ENCODE results near the gene LBP. TPM values are rescaled to one million over a fixed set of nuclear protein-coding genes. Genes with fewer than 3 reads are reported as not detected.

LBP gene
- total and polyA plus RNA-seq, 10 of the 15 experiments (the other 5 are each of a cell fraction or from before 2014, with no cell fraction given) = 0.04 to 0.10 TPM; not detected in 8

GRCh38 chr20:38420388-38421085 lies 74.3 kb downstream of the LBP start:
- in situ Hi-C loops (cut with MboI) (no loop called here), intact Hi-C loops (cut with micrococcal nuclease; ENCODE audit: unreplicated experiment) (no loop called here)
- 81% methylated on average over 9 of the region's 9 CpGs for WGBS (ENCODE audit: insufficient coverage, insufficient replicate concordance, low lambda C conversion rate, missing lambda C conversion rate)
- ATAC-seq (no peak), FAIRE-seq (no peak), DNase-seq (ENCODE audit: low read depth, low spot score) (no peak)
- H3K79me2 ChIP-seq (ENCODE audit: control insufficient read depth, insufficient read depth, low read length) = peaks cover 14% of the 10 kb centered on the region
- no peak overlapping the region for H2AFZ ChIP-seq (ENCODE audit: control insufficient read depth, low read depth, low read length)
- H3K4me1 ChIP-seq (ENCODE audit: control insufficient read depth, insufficient read depth, low read length) = no peaks in the 10 kb centered on the region
- TF ChIP-seq BCL11A (IDR thresholded peaks at IDR 0.05; ENCODE audit: low read depth, low read length) (no peak), RFX5 (IDR thresholded peaks at IDR 0.05; ENCODE audit: low read depth, low read length) (no peak), SMAD5 (IDR thresholded peaks at IDR 0.05; ENCODE audit: low read depth) (0 out of 2 replicates have a peak, but pooled peaks have one; percentile 23)
- H3K9me3 ChIP-seq (replicated peaks; ENCODE audit: control insufficient read depth, insufficient read depth, low read length) = no peaks in the 10 kb centered on the region
- ChIA-PET RAD21 (ENCODE audit: unreplicated experiment) (no interaction called here), CTCF (interaction anchor here (0.6 to 1.7 kb wide), 3 partner anchors 11 to 53 kb away, joined by 3 to 6 read pairs (median 6); partner anchors contain the start of gene SNHG17), POLR2A (no interaction called here), SMC1A (ENCODE audit: uncharacterized antibody, unreplicated experiment) (no interaction called here)
- no peak overlapping the region for H3K4me3 ChIP-seq
- no peak overlapping the region for H3K9ac ChIP-seq (ENCODE audit: control insufficient read depth, insufficient read depth, low read length)
- no peak overlapping the region for H3K27ac ChIP-seq (ENCODE audit: control insufficient read depth, insufficient read depth)
- peaks cover 14% of the 10 kb centered on the region; the same call in 1 of the 2 replicates for H4K20me1 ChIP-seq (ENCODE audit: control insufficient read depth, insufficient read depth)
- no peaks in the 10 kb centered on the region for H3K27me3 ChIP-seq (replicated peaks in 1 of 2; ENCODE audit: control insufficient read depth in 2 of 2, insufficient read depth in 2 of 2, low read length in 1 of 2)
- H3K36me3 ChIP-seq (ENCODE audit: control insufficient read depth in 2 of 2, insufficient read depth in 2 of 2, low read length in 1 of 2) = peaks cover 48 to 62% of the 10 kb centered on the region in 2 experiments
- H3K4me2 ChIP-seq (ENCODE audit: control insufficient read depth, insufficient read depth) = no peak overlapping the region
- BruUV-seq (replicated peaks) = no TSS peak

DNA sequence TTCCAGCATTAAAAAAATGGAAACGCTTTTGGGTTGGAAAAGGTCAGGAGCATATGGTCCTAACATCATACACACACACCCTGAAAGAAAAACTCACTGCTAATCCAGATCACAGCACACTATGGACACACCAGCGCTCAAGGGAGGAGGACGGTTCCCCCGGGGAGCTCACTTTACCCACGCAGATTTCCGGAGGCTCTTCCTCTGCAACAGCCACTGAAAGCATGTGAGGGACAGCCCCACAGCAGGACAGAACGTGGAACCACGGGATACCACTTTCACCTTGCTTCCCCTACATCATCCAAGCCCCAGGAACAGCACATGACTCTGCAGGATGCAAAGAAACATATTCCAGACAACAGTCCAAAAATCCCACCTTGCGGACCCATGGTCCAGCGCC lies 75.6 kb downstream of the LBP start:
- Histone ChIP-seq H3K36me3 (ENCODE audit: control insufficient read depth in 2 of 2, insufficient read depth in 2 of 2, low read length in 1 of 2) (peaks cover 55 to 70% of the 10 kb centered on the region in 2 experiments), H3K9me3 (replicated peaks; ENCODE audit: control insufficient read depth, insufficient read depth, low read length) (no peaks in the 10 kb centered on the region), H3K79me2 (ENCODE audit: control insufficient read depth, insufficient read depth, low read length) (peaks cover 21% of the 10 kb centered on the region), H3K4me2 (ENCODE audit: control insufficient read depth, insufficient read depth) (no peak overlapping the region), H3K27me3 (replicated peaks in 1 of 2; ENCODE audit: control insufficient read depth in 2 of 2, insufficient read depth in 2 of 2, low read length in 1 of 2) (no peaks in the 10 kb centered on the region), H3K4me3 (no peak overlapping the region), H4K20me1 (ENCODE audit: control insufficient read depth, insufficient read depth) (peaks cover 14% of the 10 kb centered on the region; the same call in 1 of the 2 replicates), H2AFZ (ENCODE audit: control insufficient read depth, low read depth, low read length) (no peak overlapping the region), H3K9ac (ENCODE audit: control insufficient read depth, insufficient read depth, low read length) (no peak overlapping the region), H3K27ac (ENCODE audit: control insufficient read depth, insufficient read depth) (no peak overlapping the region), H3K4me1 (ENCODE audit: control insufficient read depth, insufficient read depth, low read length) (no peaks in the 10 kb centered on the region)
- in situ Hi-C loops (cut with MboI) = no loop called here
- WGBS (ENCODE audit: insufficient coverage, insufficient replicate concordance, low lambda C conversion rate, missing lambda C conversion rate) = 66% methylated on average over 10 of the region's 10 CpGs
- no peak for ATAC-seq
- SMC1A ChIA-PET (ENCODE audit: uncharacterized antibody, unreplicated experiment) = no interaction called here
- FAIRE-seq = no peak
- intact Hi-C loops (cut with micrococcal nuclease; ENCODE audit: unreplicated experiment) = no loop called here
- CTCF ChIA-PET = interaction anchor here (1.5 kb wide), 1 partner anchor 12 kb away, joined by 6 read pairs; the partner anchor contains the start of gene SNHG17
- DNase-seq (ENCODE audit: low read depth, low spot score) = no peak
- no TSS peak for BruUV-seq (replicated peaks)
- POLR2A ChIA-PET = no interaction called here
- RAD21 ChIA-PET (ENCODE audit: unreplicated experiment) = no interaction called here
- no peak for TF ChIP-seq ZZZ3 (IDR thresholded peaks at IDR 0.05; ENCODE audit: control insufficient read depth, insufficient read length, low read depth)
- TF ChIP-seq SUPT20H (IDR thresholded peaks at IDR 0.05; ENCODE audit: borderline replicate concordance, control insufficient read depth, low read depth, low read length) = no peak
- no peak for TF ChIP-seq HDAC6 (IDR thresholded peaks at IDR 0.05; ENCODE audit: unreplicated experiment)
- TF ChIP-seq KDM1A (IDR thresholded peaks at IDR 0.05; ENCODE audit: borderline replicate concordance) = no peak
- TF ChIP-seq MYB (IDR thresholded peaks at IDR 0.05; ENCODE audit: borderline replicate concordance, low read depth, low read length) = no peak
- TF ChIP-seq, protein P1, sequence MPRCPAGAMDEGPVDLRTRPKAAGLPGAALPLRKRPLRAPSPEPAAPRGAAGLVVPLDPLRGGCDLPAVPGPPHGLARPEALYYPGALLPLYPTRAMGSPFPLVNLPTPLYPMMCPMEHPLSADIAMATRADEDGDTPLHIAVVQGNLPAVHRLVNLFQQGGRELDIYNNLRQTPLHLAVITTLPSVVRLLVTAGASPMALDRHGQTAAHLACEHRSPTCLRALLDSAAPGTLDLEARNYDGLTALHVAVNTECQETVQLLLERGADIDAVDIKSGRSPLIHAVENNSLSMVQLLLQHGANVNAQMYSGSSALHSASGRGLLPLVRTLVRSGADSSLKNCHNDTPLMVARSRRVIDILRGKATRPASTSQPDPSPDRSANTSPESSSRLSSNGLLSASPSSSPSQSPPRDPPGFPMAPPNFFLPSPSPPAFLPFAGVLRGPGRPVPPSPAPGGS (IDR thresholded peaks at IDR 0.05; ENCODE audit: borderline replicate concordance, insufficient read depth, low read depth, low read length, poor library complexity, severe bottlenecking) = no peak
- no peak for TF ChIP-seq CHD2 (IDR thresholded peaks at IDR 0.05; ENCODE audit: borderline replicate concordance, low read depth, low read length)
- TF ChIP-seq POLR2A (IDR thresholded peaks at IDR 0.05; ENCODE audit: low read depth, low read length) = no peak; the same call in none of the 2 replicates
- no peak for TF ChIP-seq RFX5 (IDR thresholded peaks at IDR 0.05; ENCODE audit: low read depth, low read length)
- no peak; the same call in 1 of the 2 replicates for TF ChIP-seq SMAD5 (IDR thresholded peaks at IDR 0.05; ENCODE audit: low read depth)
- no peak for TF ChIP-seq CEBPZ (IDR thresholded peaks at IDR 0.05; ENCODE audit: low read depth, low read length)

Data from GM12878 (cell line).